ENCODE data around the gene FUT7. TPM values are rescaled to one million over a fixed set of nuclear protein-coding genes. Genes with fewer than 3 reads are reported as not detected.

Gene FUT7
- total RNA-seq, 1 experiment from 2014 or later: not detected

- no peak for TF ChIP-seq CTCF (conservative IDR thresholded peaks at IDR 0.05; ENCODE audit: low read depth, low read length)
- no peak for TF ChIP-seq EZH2 (IDR thresholded peaks at IDR 0.05; ENCODE audit: borderline replicate concordance, low read depth, low read length, poor library complexity, severe bottlenecking)
- H3K27me3 ChIP-seq (replicated peaks; ENCODE audit: insufficient read depth, low read depth, low read length, poor library complexity): no peaks in the 10 kb centered on the region
- BruUV-seq (replicated peaks): no TSS peak
- ChIA-PET POLR2A (ENCODE audit: low non-redundant PET) (no interaction called here), CTCF (interaction anchor here (1.5 kb wide), 1 partner anchor 10 kb away, joined by 12 read pairs; no protein-coding TSS in a partner anchor)
- intact Hi-C loops (cut with micrococcal nuclease; ENCODE audit: unreplicated experiment): no loop called here
- no peaks in the 10 kb centered on the region for H3K36me3 ChIP-seq (ENCODE audit: insufficient read depth, low read length, poor library complexity, severe bottlenecking)
- H3K4me3 ChIP-seq (ENCODE audit: low read depth, low read length, poor library complexity, severe bottlenecking): no peak overlapping the region
- DNase-seq (ENCODE audit: low spot score): no peak
- no peaks in the 10 kb centered on the region for H3K9me3 ChIP-seq (ENCODE audit: low read depth, low read length, poor library complexity, severe bottlenecking)
- peaks cover 10% of the 10 kb centered on the region for H3K4me1 ChIP-seq (ENCODE audit: insufficient read depth, low read length, poor library complexity, severe bottlenecking)
- no peak overlapping the region for H3K27ac ChIP-seq (ENCODE audit: low read depth, low read length, poor library complexity, severe bottlenecking)
Observed at GRCh38 chr9:137025517-137025966, 6.3 kb downstream of the FUT7 start.

- peaks cover 3% of the 10 kb centered on the region for H3K4me1 ChIP-seq (ENCODE audit: insufficient read depth, low read length, poor library complexity, severe bottlenecking)
- BruUV-seq (replicated peaks): no TSS peak
- no peaks in the 10 kb centered on the region for H3K9me3 ChIP-seq (ENCODE audit: low read depth, low read length, poor library complexity, severe bottlenecking)
- no peak overlapping the region for H3K4me3 ChIP-seq (ENCODE audit: low read depth, low read length, poor library complexity, severe bottlenecking)
- no peaks in the 10 kb centered on the region for H3K27me3 ChIP-seq (replicated peaks; ENCODE audit: insufficient read depth, low read depth, low read length, poor library complexity)
- CTCF ChIA-PET: no interaction called here
- intact Hi-C loops (cut with micrococcal nuclease; ENCODE audit: unreplicated experiment): no loop called here
- POLR2A ChIA-PET (ENCODE audit: low non-redundant PET): no interaction called here
- H3K36me3 ChIP-seq (ENCODE audit: insufficient read depth, low read length, poor library complexity, severe bottlenecking): no peaks in the 10 kb centered on the region
- TF ChIP-seq EZH2 (IDR thresholded peaks at IDR 0.05; ENCODE audit: borderline replicate concordance, low read depth, low read length, poor library complexity, severe bottlenecking) (no peak), CTCF (conservative IDR thresholded peaks at IDR 0.05; ENCODE audit: low read depth, low read length) (no peak)
- no peak overlapping the region for H3K27ac ChIP-seq (ENCODE audit: low read depth, low read length, poor library complexity, severe bottlenecking)
- no peak for DNase-seq (ENCODE audit: low spot score)
Observed at GRCh38 chr9:137023583-137023991, 8.3 kb downstream of the FUT7 start.

- TF ChIP-seq CTCF (conservative IDR thresholded peaks at IDR 0.05; ENCODE audit: low read depth, low read length) (no peak), EZH2 (IDR thresholded peaks at IDR 0.05; ENCODE audit: borderline replicate concordance, low read depth, low read length, poor library complexity, severe bottlenecking) (no peak)
- intact Hi-C loops (cut with micrococcal nuclease; ENCODE audit: unreplicated experiment): no loop called here
Observed at GRCh38 chr9:137023157-137023556, 8.7 kb downstream of the FUT7 start.

More at GRCh38 chr9:137023157-137023556, 8.7 kb downstream of the FUT7 start:
- ChIA-PET POLR2A (ENCODE audit: low non-redundant PET) (no interaction called here), CTCF (no interaction called here)
- H3K36me3 ChIP-seq (ENCODE audit: insufficient read depth, low read length, poor library complexity, severe bottlenecking): no peaks in the 10 kb centered on the region
- no peak for DNase-seq (ENCODE audit: low spot score)
- no peaks in the 10 kb centered on the region for H3K9me3 ChIP-seq (ENCODE audit: low read depth, low read length, poor library complexity, severe bottlenecking)
- no TSS peak for BruUV-seq (replicated peaks)
- no peak overlapping the region for H3K4me3 ChIP-seq (ENCODE audit: low read depth, low read length, poor library complexity, severe bottlenecking)
- no peak overlapping the region for H3K27ac ChIP-seq (ENCODE audit: low read depth, low read length, poor library complexity, severe bottlenecking)
- no peaks in the 10 kb centered on the region for H3K4me1 ChIP-seq (ENCODE audit: insufficient read depth, low read length, poor library complexity, severe bottlenecking)
- no peaks in the 10 kb centered on the region for H3K27me3 ChIP-seq (replicated peaks; ENCODE audit: insufficient read depth, low read depth, low read length, poor library complexity)
